SU-DHL-6 (cell line): Measurements from ENCODE around the gene YARS1.

Experiments
- CTCF ChIP-seq: fragments of 200-600 bp; sonication (generic); IDR thresholded peaks from one replicate; pipeline ENCODE4 v1.5.1; 2017; ENCODE audit warnings: antibody characterized with exemption, mild to moderate bottlenecking, low read length, moderate library complexity; ENCODE audit not compliant: insufficient read depth, poor library complexity, severe bottlenecking
- EZH2phosphoT487 ChIP-seq: fragments of 200-600 bp; sonication (generic), shearing (Covaris generic); conservative IDR thresholded peaks from 2 replicates; pipeline ENCODE4 v1.6.1; 2018; ENCODE audit warnings: mild to moderate bottlenecking, antibody characterized with exemption, low read length, moderate library complexity, mixed read lengths

DNA sequence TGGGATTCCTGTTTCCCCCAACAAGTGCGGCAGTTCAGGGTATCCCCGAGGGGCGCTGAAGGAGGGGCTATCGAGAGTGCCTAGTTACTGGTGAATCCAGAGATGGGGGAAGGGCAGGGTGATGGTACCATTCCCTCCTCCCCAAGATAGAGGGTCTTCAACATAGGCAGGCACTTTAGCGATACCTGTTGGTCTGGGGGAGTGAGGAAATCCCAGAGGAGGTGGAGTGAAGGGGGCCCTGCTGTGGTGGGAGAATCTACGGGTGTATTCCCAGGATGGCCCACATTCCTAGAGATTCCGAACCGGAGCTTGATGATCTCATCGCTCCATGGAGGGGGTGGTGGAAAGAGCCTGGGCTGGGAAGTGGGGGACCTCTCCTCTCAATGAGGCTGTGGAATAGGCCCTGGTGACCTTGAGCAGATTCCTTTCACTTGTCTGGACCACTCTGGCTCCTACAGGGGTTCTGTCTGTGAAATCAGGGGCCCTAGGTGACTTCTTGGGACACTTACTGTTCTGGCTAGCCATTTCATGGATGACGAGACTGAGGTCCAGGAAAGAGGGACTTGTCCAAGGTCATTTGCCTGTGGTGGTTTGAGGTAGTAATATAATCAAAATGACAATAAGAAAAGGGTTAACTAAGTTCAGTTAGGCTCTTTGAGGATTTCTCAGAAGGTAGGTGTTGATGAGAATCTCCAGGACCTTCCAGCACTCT is 61.9 kb downstream of the YARS1 start:
- no peak for TF ChIP-seq EZH2phosphoT487
- TF ChIP-seq CTCF: no peak
